K562 (cell line): ENCODE results near the gene MOSPD3. TPM values are rescaled to one million over a fixed set of nuclear protein-coding genes. Genes with fewer than 3 reads are reported as not detected.

ENCODE experiments used
- ARID3B ChIP-seq: fragments of 250-450 bp; sonication (Bioruptor Pico); IDR thresholded peaks from 2 replicates; pipeline ENCODE4 v1.4.0; 2020; ENCODE audit warnings: borderline replicate concordance
- BRD9 ChIP-seq: fragments of 450-650 bp; IDR thresholded peaks from 2 replicates; pipeline ENCODE4 v1.6.1; 2018; ENCODE audit warnings: low read depth; ENCODE audit not compliant: partially characterized antibody
- CAMTA2 ChIP-seq: fragments of 250-450 bp; sonication (Bioruptor Pico); conservative IDR thresholded peaks from 2 replicates; pipeline ENCODE4 v1.5.1; 2022
- HES1 ChIP-seq: fragments of 450-650 bp; IDR thresholded peaks from 2 replicates; pipeline ENCODE4 v1.6.1; 2016; ENCODE audit warnings: low read depth, mild to moderate bottlenecking, moderate library complexity
- KDM2B ChIP-seq: fragments of 250-450 bp; sonication (Bioruptor Pico); IDR thresholded peaks from 2 replicates; pipeline ENCODE4 v1.8.0; 2021; ENCODE audit warnings: mild to moderate bottlenecking, moderate library complexity
- KDM5B ChIP-seq: fragments of 200-600 bp; sonication (generic); IDR thresholded peaks from 2 replicates; pipeline ENCODE4 v1.6.1; 2012; ENCODE audit warnings: low read depth, mild to moderate bottlenecking, moderate library complexity, low read length, control low read depth, inconsistent platforms; ENCODE audit not compliant: insufficient replicate concordance
- MCM7 ChIP-seq, 2 experiments: fragments of 450-650 bp; IDR thresholded peaks; 2 replicates each; pipeline ENCODE4 v1.6.1; 2016 to 2018
- MNT ChIP-seq, 2 experiments: fragments of 450-650 bp; conservative IDR thresholded peaks; 2 replicates each; pipeline ENCODE4 v1.6.1; 2017; ENCODE audit warnings: mild to moderate bottlenecking in 2 of 2, moderate library complexity in 2 of 2
- RBM17 ChIP-seq: fragments of 200-400 bp; formaldehyde crosslinking; IDR thresholded peaks from 2 replicates; pipeline ENCODE4 v1.6.1; 2017; ENCODE audit warnings: low read depth, mild to moderate bottlenecking, low read length, borderline replicate concordance
- SNIP1 ChIP-seq: fragments of 450-650 bp; IDR thresholded peaks from 2 replicates; pipeline ENCODE4 v1.7.1; 2017; ENCODE audit warnings: low read depth, mild to moderate bottlenecking
- ZNF146 ChIP-seq: IDR thresholded peaks from one replicate; pipeline ENCODE4 v1.6.1; 2018; ENCODE audit warnings: missing compliant biosample characterization; ENCODE audit not compliant: unreplicated experiment
- ZNF398 ChIP-seq: fragments of 250-450 bp; sonication (Bioruptor Pico); IDR thresholded peaks from 2 replicates; pipeline ENCODE4 v1.8.0; 2021; ENCODE audit warnings: moderate library complexity, mild to moderate bottlenecking, inconsistent platforms
- ZNF407 ChIP-seq: fragments of 450-650 bp; IDR thresholded peaks from 2 replicates; pipeline ENCODE4 v1.6.1; 2016; ENCODE audit warnings: low read depth
- polyA plus RNA-seq, 8 experiments: library from polyadenylated mRNA; depleted of rRNA in 4 of 8; stranded (reverse) in 5 of 8; unstranded in 3 of 8; fragments of >200 nt; fragmentation: Nextera tagmentation in 2 of 8; fragmentation: Illumina TruSeq in 1 of 8; extraction: Ambion mirVana in 2 of 8; extraction: Trizol in 1 of 8; gene quantifications; 2 replicates each; pipeline versions ENCODE4 v1.2.1 to v1.2.3, GENCODE V29; 2011 to 2014; ENCODE audit warnings: inconsistent platforms in 1 of 8, missing spikeins in 1 of 8
- total RNA-seq, 7 experiments: library from RNA; depleted of rRNA in 6 of 7; stranded (reverse); fragments of >200 nt in 6 of 7; fragmentation: Illumina TruSeq in 2 of 7; extraction: Trizol in 2 of 7; gene quantifications; 2 replicates each; pipeline versions ENCODE4 v1.2.1 to v1.2.3, GENCODE V29; 2011 to 2021; ENCODE audit warnings: low replicate concordance in 1 of 7

MOSPD3 gene
- total and polyA plus RNA-seq, 9 of the 15 experiments (the other 6 are each of a cell fraction or from before 2014, with no cell fraction given): 1.4 to 32.1 (median 7.3) TPM

- no peak for TF ChIP-seq ARID3B (CRISPR knock-in tag)
- TF ChIP-seq MCM7 (IDR thresholded peaks at IDR 0.05): no peak
- TF ChIP-seq HES1: no peak
- TF ChIP-seq KDM5B: no peak
- TF ChIP-seq ZNF146 (CRISPR knock-in tag): peak; percentile 3
- 0 out of 2 replicates have a peak, but pooled peaks have one; percentile 31 for TF ChIP-seq KDM2B (CRISPR knock-in tag)
- peak; percentile 73 to 80 for TF ChIP-seq MNT (conservative IDR thresholded peaks at IDR 0.05)
- no peak for TF ChIP-seq CAMTA2 (CRISPR knock-in tag)
- TF ChIP-seq BRD9: no peak
- no peak for TF ChIP-seq SNIP1
- TF ChIP-seq ZNF398: no peak
- no peak for TF ChIP-seq RBM17
- TF ChIP-seq ZNF407: no peak
Observed at GRCh38 chr7:100626530-100627237, 14.3 kb downstream of the MOSPD3 start (continued).
